K562 (cell line): ENCODE data around the gene REEP2. TPM values are rescaled to one million over a fixed set of nuclear protein-coding genes. Genes with fewer than 3 reads are reported as not detected.

Experiments used
- ARID3B ChIP-seq: fragments of 250-450 bp; sonication (Bioruptor Pico); IDR thresholded peaks from 2 replicates; pipeline ENCODE4 v1.4.0; 2020; ENCODE audit warnings: borderline replicate concordance
- ARNT ChIP-seq, 2 experiments: fragments of 450-650 bp; IDR thresholded peaks; 2 replicates each; pipeline ENCODE4 v1.6.1; 2016; ENCODE audit warnings: mild to moderate bottlenecking in 1 of 2
- CBFA2T3 ChIP-seq: fragments of 450-650 bp; IDR thresholded peaks from 2 replicates; pipeline ENCODE4 v1.6.1; 2017
- E2F6 ChIP-seq, 2 experiments: IDR thresholded peaks; 2 replicates each; pipeline ENCODE4 v1.6.1; 2011; ENCODE audit warnings: borderline replicate concordance in 1 of 2, control low read depth in 1 of 2, low read depth in 1 of 2, low read length in 1 of 2, mild to moderate bottlenecking in 1 of 2, mixed read lengths in 1 of 2, moderate library complexity in 1 of 2; ENCODE audit not compliant: insufficient read depth in 1 of 2, insufficient read length in 1 of 2, poor library complexity in 1 of 2, severe bottlenecking in 1 of 2; ENCODE audit errors: extremely low read depth in 1 of 2
- EP300 ChIP-seq: IDR thresholded peaks from 2 replicates; pipeline ENCODE4 v1.6.1; 2012; ENCODE audit warnings: low read length, improper control_type of control experiment
- MBD2 ChIP-seq: sonication (generic); IDR thresholded peaks from 2 replicates; pipeline ENCODE4 v1.6.1; 2016; ENCODE audit warnings: low read depth, borderline replicate concordance
- MNT ChIP-seq, 2 experiments: fragments of 450-650 bp; conservative IDR thresholded peaks; 2 replicates each; pipeline ENCODE4 v1.6.1; 2017; ENCODE audit warnings: mild to moderate bottlenecking in 2 of 2, moderate library complexity in 2 of 2
- PML ChIP-seq: IDR thresholded peaks from 2 replicates; pipeline ENCODE4 v1.6.1; 2012; ENCODE audit warnings: low read length, inconsistent platforms
- SMAD1 ChIP-seq: fragments of 150-350 bp; IDR thresholded peaks from 2 replicates; pipeline ENCODE4 v1.6.1; 2014; ENCODE audit warnings: low read length, low read depth; ENCODE audit not compliant: partially characterized antibody
- SMARCA4 ChIP-seq: fragments of 450-650 bp; IDR thresholded peaks from 2 replicates; pipeline ENCODE4 v1.6.1; 2016
- TCF7L2 ChIP-seq: fragments of 150-350 bp; IDR thresholded peaks from 2 replicates; pipeline ENCODE4 v1.6.1; 2016; ENCODE audit warnings: low read depth, mild to moderate bottlenecking, low read length, moderate library complexity
- THAP12 ChIP-seq: fragments of 250-450 bp; sonication (Bioruptor Pico); IDR thresholded peaks from 2 replicates; pipeline ENCODE4 v1.9.0; 2021; ENCODE audit warnings: mild to moderate bottlenecking, inconsistent platforms
- ZNF253 ChIP-seq: fragments of 250-450 bp; sonication (Bioruptor Pico); conservative IDR thresholded peaks from 2 replicates; pipeline ENCODE4 v1.6.1; 2021; ENCODE audit warnings: mild to moderate bottlenecking
- ZNF316 ChIP-seq: fragments of 450-650 bp; IDR thresholded peaks from 2 replicates; pipeline ENCODE4 v1.6.1; 2016
- ZNF511 ChIP-seq: sonication (generic); formaldehyde crosslinking; IDR thresholded peaks from 2 replicates; pipeline ENCODE4 v1.8.0; 2022; ENCODE audit warnings: mild to moderate bottlenecking, missing genetic modification reagents
- polyA plus RNA-seq, 8 experiments: library from polyadenylated mRNA; depleted of rRNA in 4 of 8; stranded (reverse) in 5 of 8; unstranded in 3 of 8; fragments of >200 nt; fragmentation: Nextera tagmentation in 2 of 8; fragmentation: Illumina TruSeq in 1 of 8; extraction: Ambion mirVana in 2 of 8; extraction: Trizol in 1 of 8; gene quantifications; 2 replicates each; pipeline versions ENCODE4 v1.2.1 to v1.2.3, GENCODE V29; 2011 to 2014; ENCODE audit warnings: inconsistent platforms in 1 of 8, missing spikeins in 1 of 8
- total RNA-seq, 7 experiments: library from RNA; depleted of rRNA in 6 of 7; stranded (reverse); fragments of >200 nt in 6 of 7; fragmentation: Illumina TruSeq in 2 of 7; extraction: Trizol in 2 of 7; gene quantifications; 2 replicates each; pipeline versions ENCODE4 v1.2.1 to v1.2.3, GENCODE V29; 2011 to 2021; ENCODE audit warnings: low replicate concordance in 1 of 7
- TF ChIP-seq, protein P1 (sequence below), 2 experiments: IDR thresholded peaks in 1 of 2; conservative IDR thresholded peaks in 1 of 2; 2 replicates each; pipeline ENCODE4 v1.6.1; 2016; ENCODE audit warnings: low read depth in 2 of 2, mild to moderate bottlenecking in 1 of 2, missing compliant biosample characterization in 1 of 2, missing genetic modification characterization in 1 of 2, moderate library complexity in 1 of 2

REEP2 gene
- total and polyA plus RNA-seq, 9 of the 15 experiments (the other 6 are each of a cell fraction or from before 2014, with no cell fraction given), result 0.03 to 1.1 (median 0.12) TPM; not detected in 1

- TF ChIP-seq THAP12 (CRISPR knock-in tag) (peak; percentile 68; the same call in 1 of the 2 replicates), ARID3B (CRISPR knock-in tag) (no peak), SMARCA4 (peak; percentile 59; the same call in 1 of the 2 replicates), EP300 (peak; percentile 19; the same call in 1 of the 2 replicates), E2F6 (IDR thresholded peaks at IDR 0.05; ENCODE audit: borderline replicate concordance in 1 of 2, extremely low read depth in 1 of 2, insufficient read depth in 1 of 2, insufficient read length in 1 of 2, low read depth in 1 of 2, low read length in 1 of 2, poor library complexity in 1 of 2, severe bottlenecking in 1 of 2) (peak in 1 of 2 experiments; percentile 59), TCF7L2 (no peak), PML (peak; percentile 46; the same call in 1 of the 2 replicates), ZNF316 (no peak), ZNF511 (CRISPR knock-in tag) (peak; percentile 72; the same call in 1 of the 2 replicates), CBFA2T3 (no peak), MBD2 (peak; percentile 85), SMAD1 (peak; percentile 88), MNT (conservative IDR thresholded peaks at IDR 0.05) (peak in 1 of 2 experiments; percentile 25; a peak in 1 of 4 replicates), ARNT (IDR thresholded peaks at IDR 0.05) (0 out of 4 replicates have a peak, but pooled peaks of 1 of the 2 experiments have one; percentile 15), ZNF253 (CRISPR knock-in tag) (peak; percentile 92)
- TF ChIP-seq, protein P1, sequence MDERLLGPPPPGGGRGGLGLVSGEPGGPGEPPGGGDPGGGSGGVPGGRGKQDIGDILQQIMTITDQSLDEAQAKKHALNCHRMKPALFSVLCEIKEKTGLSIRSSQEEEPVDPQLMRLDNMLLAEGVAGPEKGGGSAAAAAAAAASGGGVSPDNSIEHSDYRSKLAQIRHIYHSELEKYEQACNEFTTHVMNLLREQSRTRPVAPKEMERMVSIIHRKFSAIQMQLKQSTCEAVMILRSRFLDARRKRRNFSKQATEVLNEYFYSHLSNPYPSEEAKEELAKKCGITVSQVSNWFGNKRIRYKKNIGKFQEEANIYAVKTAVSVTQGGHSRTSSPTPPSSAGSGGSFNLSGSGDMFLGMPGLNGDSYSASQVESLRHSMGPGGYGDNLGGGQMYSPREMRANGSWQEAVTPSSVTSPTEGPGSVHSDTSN (CRISPR knock-in tag; IDR thresholded peaks at IDR 0.05; ENCODE audit: low read depth), result no peak
- TF ChIP-seq, protein P1 (tag; conservative IDR thresholded peaks at IDR 0.05; ENCODE audit: low read depth), result no peak
These were observed 30.9 kb downstream of the REEP2 start (continued) for GRCh38 chr5:138469540-138470321.
